B cell (primary cell): Measurements from ENCODE around the gene NTNG1. TPM values are rescaled to one million over a fixed set of nuclear protein-coding genes. Genes with fewer than 3 reads are reported as not detected.

Source experiments
- ATAC-seq: fragments of 200-7000 bp; cut with Tn5 transposase; one replicate; pipeline ENCODE4 v1.10.0; 2021; ENCODE audit warnings: low read depth, mild to moderate bottlenecking, moderate number of reproducible peaks, moderate library complexity
- CTCF ChIA-PET: fragments of 350-600 bp; sonication (Branson Sonifier 250); formaldehyde crosslinking; loops from one replicate; lab custom pipeline; 2021; ENCODE audit warnings: antibody characterized with exemption, inconsistent platforms; lab: Charles Lee
- POLR2A ChIA-PET: fragments of 350-600 bp; sonication (Branson Sonifier 250); formaldehyde crosslinking; loops from one replicate; lab custom pipeline; 2021; ENCODE audit warnings: antibody characterized with exemption; lab: Charles Lee
- DNase-seq: peaks from one replicate; pipeline ENCODE4 v3.0.0; 2013
- H2AFZ ChIP-seq: 2 replicates; pipeline ENCODE4 v1.6.1; 2012; ENCODE audit warnings: mild to moderate bottlenecking, low read depth, low read length; ENCODE audit not compliant: insufficient read depth, poor library complexity, severe bottlenecking
- H3K27ac ChIP-seq, 2 donors: 1 replicate in 1 of 2; 2 replicates in 1 of 2; pipeline ENCODE4 v1.5.1; 2012 to 2013; ENCODE audit warnings: low read length in 2 of 2, mild to moderate bottlenecking in 2 of 2, moderate library complexity in 1 of 2
- H3K27me3 ChIP-seq, 4 experiments: fragments of 200-600 bp in 1 of 4; sonication (generic) in 1 of 4; replicated peaks in 1 of 4; 1 replicate in 2 of 4; 2 replicates in 2 of 4; pipeline versions ENCODE4 v1.6.1 to v1.7.0; 2013 to 2016; ENCODE audit warnings: low read length in 3 of 4, mild to moderate bottlenecking in 2 of 4, mixed read lengths in 1 of 4, moderate library complexity in 1 of 4; ENCODE audit not compliant: insufficient read depth in 4 of 4, control insufficient read depth in 3 of 4; ENCODE audit errors: control extremely low read depth in 1 of 4
- H3K36me3 ChIP-seq, 2 experiments: replicated peaks in 1 of 2; 1 replicate in 1 of 2; 2 replicates in 1 of 2; pipeline versions ENCODE4 v1.6.1 to v1.7.1; 2013; ENCODE audit warnings: low read length in 1 of 2; ENCODE audit not compliant: insufficient read depth in 2 of 2, control insufficient read depth in 1 of 2; ENCODE audit errors: control extremely low read depth in 1 of 2, extremely low read depth in 1 of 2
- H3K4me1 ChIP-seq, 2 donors: fragments of 200-600 bp in 1 of 2; sonication (generic) in 1 of 2; 1 replicate in 1 of 2; 2 replicates in 1 of 2; pipeline versions ENCODE4 v1.5.1 to v1.6.1; 2013 to 2017; ENCODE audit warnings: low read length in 2 of 2; ENCODE audit not compliant: control insufficient read depth in 2 of 2, insufficient read depth in 2 of 2
- H3K4me2 ChIP-seq: replicated peaks from 2 replicates; pipeline ENCODE3; 2012; ENCODE audit warnings: mild to moderate bottlenecking, low read depth, low read length; ENCODE audit not compliant: poor library complexity, severe bottlenecking
- H3K4me3 ChIP-seq, 5 experiments: fragments of 200-600 bp in 1 of 5; sonication (generic) in 1 of 5; 1 replicate in 3 of 5; 2 replicates in 2 of 5; pipeline versions ENCODE4 v1.5.1 to v1.7.0; 2011 to 2016; ENCODE audit warnings: low read length in 4 of 5, mild to moderate bottlenecking in 4 of 5, low read depth in 2 of 5, control low read depth in 1 of 5, moderate library complexity in 1 of 5; ENCODE audit not compliant: insufficient read depth in 1 of 5; ENCODE audit errors: control extremely low read depth in 1 of 5, extremely low read depth in 1 of 5
- H3K79me2 ChIP-seq: fragments of 200-600 bp; sonication (generic); one replicate; pipeline ENCODE4 v1.6.0; 2016; ENCODE audit warnings: low read length; ENCODE audit not compliant: control insufficient read depth, insufficient read depth
- H3K9ac ChIP-seq: fragments of 200-600 bp; sonication (generic); 2 replicates; pipeline ENCODE4 v1.6.1; 2017; ENCODE audit warnings: mild to moderate bottlenecking, low read length, moderate library complexity
- H3K9me3 ChIP-seq, 3 donors: one replicate each; pipeline versions ENCODE4 v1.6.1 to v1.7.1; 2013; ENCODE audit warnings: low read length in 2 of 3; ENCODE audit not compliant: control insufficient read depth in 2 of 3, insufficient read depth in 1 of 3; ENCODE audit errors: control extremely low read depth in 1 of 3
- H4K20me1 ChIP-seq: 2 replicates; pipeline ENCODE4 v1.6.0; 2012; ENCODE audit warnings: mild to moderate bottlenecking, low read length; ENCODE audit not compliant: insufficient read depth, control insufficient read depth, poor library complexity, severe bottlenecking
- H3K27ac Mint-ChIP-seq: one replicate; pipeline ENCODE4 v1.8.0; 2021; ENCODE audit warnings: mixed read lengths
- H3K27me3 Mint-ChIP-seq: one replicate; pipeline ENCODE4 v1.8.0; 2021; ENCODE audit warnings: mixed read lengths
- H3K4me1 Mint-ChIP-seq: one replicate; pipeline ENCODE4 v1.8.0; 2021; ENCODE audit warnings: mixed read lengths
- H3K4me3 Mint-ChIP-seq: one replicate; pipeline ENCODE4 v1.8.0; 2021; ENCODE audit warnings: mixed read lengths
- H3K9me3 Mint-ChIP-seq: one replicate; pipeline ENCODE4 v1.8.0; 2022; ENCODE audit warnings: mixed read lengths; ENCODE audit not compliant: insufficient read depth
- EZH2 ChIP-seq: IDR thresholded peaks from 2 replicates; pipeline ENCODE4 v1.6.1; 2012; ENCODE audit warnings: borderline replicate concordance, low read depth, mild to moderate bottlenecking, moderate library complexity, low read length; ENCODE audit not compliant: insufficient read depth, poor library complexity, severe bottlenecking
- WGBS: methylation state at CpG from one replicate; pipeline ENCODE4 v1.1.5; 2013; ENCODE audit warnings: missing lambda C conversion rate; ENCODE audit not compliant: insufficient coverage; 5-methylcytosine and 5-hydroxymethylcytosine counted together
- intact Hi-C: fragments of 100-400 bp; cut with micrococcal nuclease; formaldehyde crosslinking; loops from one replicate; pipeline ENCODE4 v1.10.0; 2022
- polyA plus RNA-seq: library from polyadenylated mRNA; depleted of rRNA; stranded (reverse); fragments of >200 nt; gene quantifications from 2 replicates; pipeline ENCODE4 v1.2.3, GENCODE V29; 2012
- total RNA-seq, 2 donors: library from RNA; stranded (reverse); fragments of 120-200 nt in 1 of 2; gene quantifications; 1 replicate in 1 of 2; 2 replicates in 1 of 2; pipeline versions ENCODE4 v1.2.3 to v1.2.4, GENCODE V29; 2013 to 2022
- TF ChIP-seq, protein P1 (sequence below): fragments of 200-600 bp; IDR thresholded peaks from one replicate; pipeline ENCODE4 v1.8.0; 2022; ENCODE audit warnings: antibody characterized with exemption, mild to moderate bottlenecking

Gene NTNG1
- total and polyA plus RNA-seq, 2 donors (not counting 1 experiment from before 2014, with no cell fraction given) = 2.8 to 3.7 TPM

DNA sequence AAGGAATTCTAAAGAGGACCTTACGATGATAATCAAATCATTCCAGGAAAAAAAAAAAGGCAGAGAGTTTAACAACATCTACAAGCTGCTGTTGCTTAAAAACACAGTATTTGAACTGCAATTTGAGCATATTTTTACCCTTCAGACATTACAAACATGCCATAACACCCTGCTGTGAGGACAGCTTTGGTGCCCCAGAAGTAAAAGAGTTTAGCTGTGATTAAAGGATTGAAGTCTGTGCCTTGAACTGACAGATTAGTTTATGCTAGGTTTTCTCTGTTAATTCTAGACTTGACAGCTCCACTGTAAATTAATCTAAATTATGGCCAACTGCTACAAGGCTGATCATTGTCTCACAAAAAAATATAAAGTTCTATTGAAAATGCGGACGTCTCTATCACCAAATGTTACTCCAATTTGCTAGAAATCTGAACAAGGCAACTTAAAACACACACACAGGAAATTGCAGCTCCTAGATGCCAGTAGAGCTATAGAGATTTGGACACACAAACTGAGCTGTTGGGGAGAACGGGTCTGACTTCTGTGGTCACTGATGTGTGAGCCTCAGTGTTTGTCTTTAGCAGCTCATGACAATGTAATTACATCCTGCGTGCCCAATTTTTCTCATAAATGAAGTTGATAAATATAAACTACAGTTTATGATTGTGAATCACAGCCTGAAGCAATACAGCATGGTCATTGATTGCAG is 217.9 kb downstream of the NTNG1 start:
- Mint-ChIP-seq H3K4me3 (peak overlapping the region; percentile 78), H3K4me1 (peaks cover 48% of the 10 kb centered on the region), H3K27ac (peak overlapping the region; percentile 83), H3K27me3 (no peaks in the 10 kb centered on the region), H3K9me3 (peaks cover 2% of the 10 kb centered on the region)
- ChIA-PET CTCF (interaction anchor here (1.0 to 1.1 kb wide), 2 partner anchors 10 to 111 kb away, joined by 3 read pairs; no protein-coding TSS in a partner anchor), POLR2A (interaction anchor here (1.0 kb wide), 1 partner anchor 112 kb away, joined by 3 read pairs; no protein-coding TSS in a partner anchor)
- Histone ChIP-seq H3K9me3 (no peaks in the 10 kb centered on the region), H3K4me2 (peak overlapping the region; percentile 54), H3K27me3 (no peaks in the 10 kb centered on the region), H3K4me1 (peaks cover 31 to 40% of the 10 kb centered on the region in 2 donors), H3K9ac (peak overlapping the region; percentile 40), H3K79me2 (no peaks in the 10 kb centered on the region), H2AFZ (peak overlapping the region; percentile 39), H4K20me1 (no peaks in the 10 kb centered on the region), H3K4me3 (peak overlapping the region in 2 of 5 experiments; percentile 23 to 51), H3K36me3 (no peaks in the 10 kb centered on the region), H3K27ac (peak overlapping the region; percentile 42 to 51)
- no peak for ATAC-seq
- WGBS = 40% methylated on average over 2 of the region's 5 CpGs
- TF ChIP-seq, protein P1, sequence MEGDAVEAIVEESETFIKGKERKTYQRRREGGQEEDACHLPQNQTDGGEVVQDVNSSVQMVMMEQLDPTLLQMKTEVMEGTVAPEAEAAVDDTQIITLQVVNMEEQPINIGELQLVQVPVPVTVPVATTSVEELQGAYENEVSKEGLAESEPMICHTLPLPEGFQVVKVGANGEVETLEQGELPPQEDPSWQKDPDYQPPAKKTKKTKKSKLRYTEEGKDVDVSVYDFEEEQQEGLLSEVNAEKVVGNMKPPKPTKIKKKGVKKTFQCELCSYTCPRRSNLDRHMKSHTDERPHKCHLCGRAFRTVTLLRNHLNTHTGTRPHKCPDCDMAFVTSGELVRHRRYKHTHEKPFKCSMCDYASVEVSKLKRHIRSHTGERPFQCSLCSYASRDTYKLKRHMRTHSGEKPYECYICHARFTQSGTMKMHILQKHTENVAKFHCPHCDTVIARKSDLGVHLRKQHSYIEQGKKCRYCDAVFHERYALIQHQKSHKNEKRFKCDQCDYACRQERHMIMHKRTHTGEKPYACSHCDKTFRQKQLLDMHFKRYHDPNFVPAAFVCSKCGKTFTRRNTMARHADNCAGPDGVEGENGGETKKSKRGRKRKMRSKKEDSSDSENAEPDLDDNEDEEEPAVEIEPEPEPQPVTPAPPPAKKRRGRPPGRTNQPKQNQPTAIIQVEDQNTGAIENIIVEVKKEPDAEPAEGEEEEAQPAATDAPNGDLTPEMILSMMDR = no peak
- TF ChIP-seq EZH2 = no peak
- peak; percentile 15 for DNase-seq
- intact Hi-C loops = no loop called here
